HG02678 (cell line): Measurements from ENCODE around the gene NRXN3.

Experiments
- ATAC-seq: cut with Tn5 transposase; IDR thresholded peaks from one replicate; pipeline ENCODE4 v1.9.1; 2021; ENCODE audit warnings: mild to moderate bottlenecking, moderate library complexity; ENCODE audit not compliant: unreplicated experiment

The NRXN3 gene

DNA sequence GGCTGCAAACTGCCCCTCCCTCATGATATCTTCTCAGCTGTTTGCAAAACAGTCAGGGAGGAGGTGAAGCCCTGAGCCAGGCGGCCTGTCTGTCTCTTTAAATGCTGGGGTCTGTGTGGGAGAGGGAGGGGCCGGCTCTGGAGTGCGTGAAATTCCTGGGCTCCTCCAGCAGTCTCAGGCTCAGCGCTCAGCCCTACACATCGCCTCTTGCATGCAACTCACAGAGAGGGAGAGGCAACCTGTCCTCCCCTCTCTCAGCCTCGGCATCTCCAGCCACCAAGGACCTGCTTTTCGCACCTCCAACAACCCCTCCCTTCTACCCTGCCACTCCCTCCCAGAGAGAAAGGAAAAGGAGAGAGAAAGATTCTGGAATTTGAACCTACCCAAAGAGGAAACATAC is at the start of gene NRXN3:
TSS of gene NRXN3 (plus strand) at position 171 of the 400 bp plus-strand sequence. CDS start 72,721 bp downstream, outside the sequence.
- ATAC-seq = no peak

DNA sequence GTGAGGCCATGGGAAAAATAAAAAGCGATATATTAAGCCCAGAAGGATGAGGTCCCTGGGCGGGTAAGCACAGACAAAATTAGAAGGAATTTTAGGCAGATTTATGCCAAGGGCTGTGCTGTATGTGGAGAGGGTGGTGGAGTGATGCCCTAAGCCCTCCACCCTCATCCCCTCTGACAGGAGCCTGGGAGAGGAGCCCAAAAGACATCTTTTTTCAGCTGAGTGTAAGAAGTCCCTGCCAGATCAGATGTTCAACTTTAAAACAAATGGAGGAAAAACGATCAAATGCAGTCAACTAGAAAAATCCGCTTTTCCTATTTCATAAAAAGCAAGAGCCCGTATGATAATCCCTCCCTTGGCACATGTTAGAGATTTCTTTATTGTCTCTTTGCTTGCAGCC is 47.7 kb upstream of the NRXN3 start:
- ATAC-seq = no peak

DNA sequence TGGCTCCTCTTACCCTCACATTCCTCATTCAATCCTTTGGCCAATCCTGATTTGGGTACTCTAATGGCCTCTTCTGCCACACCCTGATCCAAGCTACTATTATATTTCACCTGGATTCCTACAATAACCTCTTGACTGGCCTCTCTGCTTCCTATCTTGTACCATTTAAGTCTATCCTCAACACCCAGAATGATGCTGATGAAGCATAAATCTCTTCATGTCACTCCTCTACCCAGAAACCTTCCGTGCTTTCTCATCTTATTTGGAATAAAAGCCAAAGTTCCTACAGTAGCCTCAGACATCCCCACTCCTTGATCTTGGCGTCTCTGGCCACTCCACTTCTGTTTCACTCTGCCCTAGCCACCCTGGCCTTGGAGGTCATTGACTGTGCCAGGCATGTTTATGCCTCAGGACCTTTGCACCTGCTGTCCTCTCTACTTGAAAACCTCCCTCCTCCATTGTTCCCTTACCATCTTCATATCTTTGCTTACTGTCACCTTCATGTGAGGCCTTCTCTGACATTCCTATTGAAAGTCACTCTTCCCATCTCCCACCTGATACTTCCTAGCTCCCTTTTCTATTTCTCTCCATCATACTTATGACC is 46.4 kb upstream of the NRXN3 start:
- no peak for ATAC-seq

DNA sequence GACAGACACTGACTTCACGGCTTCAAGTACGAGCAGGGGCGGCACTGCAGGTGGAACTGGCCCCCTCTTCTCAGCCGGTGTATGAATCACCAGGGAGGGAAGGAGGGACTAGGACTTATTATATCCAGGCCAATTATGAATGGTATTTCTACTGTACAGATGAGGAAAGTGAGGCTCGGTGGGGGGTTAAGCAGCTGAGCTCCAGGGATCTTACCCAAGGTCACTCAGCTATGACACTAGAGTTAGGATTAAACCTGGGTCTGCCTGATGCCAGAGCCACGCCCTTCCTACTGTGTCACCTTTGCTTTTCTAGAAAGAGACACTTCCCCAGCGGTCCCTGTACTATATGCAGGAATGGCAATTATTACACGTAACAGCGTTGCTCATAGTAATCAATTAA is 42.2 kb upstream of the NRXN3 start:
- no peak for ATAC-seq

DNA sequence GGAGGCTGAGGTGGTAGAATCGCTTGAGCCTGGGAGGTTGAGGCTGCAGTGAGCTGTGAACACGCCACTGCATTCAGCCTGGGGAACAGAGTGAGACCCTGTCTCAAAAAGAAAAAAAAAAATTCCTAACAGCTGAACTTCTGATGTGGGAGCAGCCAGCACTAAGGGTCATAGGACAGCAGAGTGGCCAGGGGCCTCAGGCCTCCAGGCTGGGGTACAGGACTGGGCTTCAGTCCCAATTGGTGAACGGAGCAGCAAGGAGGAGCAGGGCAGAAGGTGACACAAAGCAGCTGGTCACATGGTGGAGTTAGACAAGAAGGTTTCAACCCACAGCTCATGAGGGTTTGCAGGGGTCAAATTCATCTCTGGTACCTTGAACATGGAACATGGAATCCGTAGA is 40.8 kb upstream of the NRXN3 start:
- ATAC-seq = no peak

DNA sequence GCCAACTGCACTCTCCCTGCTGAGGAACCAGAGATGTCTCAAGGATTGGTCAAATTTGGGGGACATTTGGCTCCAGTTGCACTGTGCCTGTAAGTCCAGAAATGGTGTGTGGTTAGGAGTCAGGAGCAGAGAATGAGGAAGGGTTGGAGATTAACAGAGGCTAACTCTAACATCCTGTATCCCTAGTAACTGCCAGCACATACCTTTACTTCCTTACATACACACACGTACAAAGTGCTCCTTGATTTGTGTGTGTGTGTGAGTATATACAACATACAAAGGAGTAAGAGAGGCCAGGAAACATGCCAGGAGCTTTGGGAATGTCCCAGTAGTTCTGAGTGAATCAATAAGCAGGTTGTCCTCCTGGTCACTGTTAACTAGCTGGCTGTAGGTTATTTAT is 39.8 kb upstream of the NRXN3 start:
- ATAC-seq = no peak

DNA sequence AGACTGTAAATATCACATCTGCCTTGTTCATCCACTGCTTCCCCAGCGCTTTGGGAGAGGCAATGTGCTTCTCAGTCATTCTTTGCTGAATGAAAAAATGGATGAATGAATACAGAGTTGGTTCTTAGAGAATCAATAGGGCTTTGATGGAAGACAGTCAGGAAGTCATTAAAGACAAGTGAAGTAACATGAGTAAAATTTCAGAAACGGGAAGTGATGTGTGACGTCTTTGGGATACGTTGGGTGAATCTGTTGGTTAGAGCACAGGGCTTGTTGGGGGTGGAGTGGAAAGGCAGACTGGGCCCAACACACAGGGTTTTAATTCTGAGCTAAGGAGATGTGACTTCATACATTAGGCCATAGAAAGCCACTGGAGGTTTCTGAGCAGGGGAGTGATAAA is 39.0 kb upstream of the NRXN3 start:
- ATAC-seq = no peak

DNA sequence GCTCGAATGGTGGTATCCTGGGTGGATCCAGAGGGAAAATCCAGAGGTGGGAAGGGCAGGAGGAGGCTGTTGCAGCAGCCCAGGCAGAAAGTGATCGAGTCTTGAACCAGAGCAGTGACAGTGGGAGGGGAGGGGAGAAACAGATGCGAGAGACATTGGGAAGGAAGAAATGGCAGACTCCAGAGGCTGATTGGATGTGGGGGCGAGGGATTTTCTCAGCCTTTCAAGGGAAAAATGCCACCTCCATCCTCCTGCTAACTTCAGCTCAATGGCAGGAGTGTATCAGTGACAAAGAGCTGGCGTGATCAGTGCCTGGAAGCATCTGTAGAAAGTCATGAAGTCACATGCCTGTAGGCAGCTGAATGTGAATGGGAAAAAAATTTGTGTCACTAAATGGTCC is 38.6 kb upstream of the NRXN3 start:
- no peak for ATAC-seq

DNA sequence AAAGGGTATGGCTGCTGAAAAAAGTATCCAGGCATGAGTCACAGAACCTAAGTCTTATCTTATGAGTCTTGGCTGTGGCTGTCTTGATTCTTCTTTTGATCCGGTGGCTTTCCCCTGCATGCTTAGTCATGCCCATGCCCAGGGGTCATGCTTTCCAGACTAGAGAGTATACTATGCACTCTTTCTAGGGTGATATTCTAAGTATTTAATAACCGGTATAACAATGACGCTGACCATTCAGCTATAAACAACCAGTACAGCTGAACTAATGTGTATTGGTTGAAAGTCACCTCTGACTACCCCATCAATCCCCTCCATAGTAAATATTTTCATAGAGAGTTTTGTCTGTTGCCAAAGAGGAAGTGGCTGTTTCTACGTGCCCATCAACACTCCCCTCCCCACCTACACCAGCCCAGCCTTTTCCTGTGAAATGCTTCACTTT is 34.7 kb upstream of the NRXN3 start:
- ATAC-seq = no peak

DNA sequence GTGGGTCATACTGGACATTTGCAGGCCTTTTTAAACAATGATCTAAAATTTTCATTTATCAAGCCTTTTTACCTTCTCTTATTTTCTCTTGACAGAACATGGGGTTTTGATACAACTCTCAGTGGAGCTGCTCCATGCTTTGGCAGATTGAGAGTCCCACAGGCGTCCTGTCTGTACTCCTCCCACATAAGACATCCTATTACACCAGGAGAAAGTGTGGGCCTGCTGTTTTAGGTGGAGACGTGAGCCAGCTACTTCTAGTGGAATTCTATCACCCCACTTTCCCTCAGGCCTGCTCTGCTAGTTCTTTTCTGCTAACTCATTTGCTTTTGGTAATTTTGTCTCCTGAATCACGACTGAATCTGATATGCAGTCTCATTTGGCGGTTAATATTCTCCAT is 33.5 kb upstream of the NRXN3 start:
- ATAC-seq = no peak

DNA sequence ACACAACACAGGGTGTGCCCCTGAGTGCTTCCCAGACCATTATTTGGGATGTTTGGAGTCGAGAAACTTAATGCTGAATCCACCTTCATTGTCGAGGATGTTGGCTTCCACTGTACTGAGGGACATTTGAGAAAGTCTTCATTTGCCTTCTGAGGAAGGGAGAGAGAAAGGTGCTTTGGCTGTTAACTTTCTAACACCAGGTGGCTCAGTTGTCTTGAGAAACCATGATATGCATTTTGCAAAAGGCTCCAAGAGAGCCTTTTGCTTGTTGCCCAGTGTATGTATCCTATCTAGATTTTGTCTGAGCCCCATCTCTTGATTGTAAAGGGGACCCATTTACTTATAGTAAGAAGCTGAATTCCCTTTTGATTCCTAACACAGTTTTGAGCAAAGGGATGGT is 28.6 kb upstream of the NRXN3 start:
- ATAC-seq = no peak

DNA sequence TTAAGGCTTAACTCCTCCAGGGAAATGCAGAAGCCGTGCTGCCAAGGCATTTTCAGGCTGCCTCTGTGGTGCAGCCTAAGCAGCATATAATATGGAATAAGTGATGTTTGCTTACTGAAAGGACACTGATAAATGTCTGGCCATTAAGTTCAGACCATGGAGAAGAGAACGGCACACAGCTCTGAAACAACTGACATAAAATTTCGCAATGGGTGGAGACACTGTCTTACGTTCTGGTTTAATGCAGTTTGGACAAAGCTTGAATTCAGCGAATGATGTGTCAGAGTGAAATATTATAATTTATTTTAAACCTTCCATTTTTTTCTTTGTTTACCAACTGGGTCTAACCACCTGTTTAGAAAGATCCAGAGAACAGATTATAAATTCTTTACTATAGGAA is 27.2 kb upstream of the NRXN3 start:
- ATAC-seq = no peak

DNA sequence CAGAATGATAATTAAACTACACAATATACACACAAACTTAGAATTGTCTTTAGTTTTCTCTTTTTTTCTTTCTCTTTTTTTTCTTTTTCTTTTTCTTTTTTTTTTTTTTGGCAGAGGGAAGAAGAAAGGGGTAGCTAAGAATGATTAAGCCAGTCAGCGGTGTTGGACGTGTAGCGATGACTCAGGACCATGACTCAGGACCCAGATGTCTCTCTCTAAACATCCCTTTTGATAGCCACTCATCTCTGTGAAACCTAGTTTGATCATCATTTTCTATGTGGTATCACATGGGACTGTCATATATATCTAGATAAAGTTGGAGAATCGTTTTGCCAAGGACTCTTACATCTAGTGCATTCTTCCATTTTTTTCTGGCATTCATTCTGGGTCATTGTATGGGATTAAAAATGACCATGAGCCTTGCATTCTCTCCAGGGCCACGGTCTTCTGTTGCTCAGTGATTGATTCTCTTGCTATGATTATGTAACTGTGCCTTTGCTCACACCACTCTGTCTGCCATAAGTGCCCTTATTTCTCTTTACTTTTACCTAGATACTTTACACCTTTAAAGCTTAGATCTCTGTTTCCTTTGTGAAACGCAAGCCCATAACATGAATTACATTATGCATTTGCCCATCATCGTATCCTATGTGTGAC is 26.6 kb upstream of the NRXN3 start:
- ATAC-seq = no peak

DNA sequence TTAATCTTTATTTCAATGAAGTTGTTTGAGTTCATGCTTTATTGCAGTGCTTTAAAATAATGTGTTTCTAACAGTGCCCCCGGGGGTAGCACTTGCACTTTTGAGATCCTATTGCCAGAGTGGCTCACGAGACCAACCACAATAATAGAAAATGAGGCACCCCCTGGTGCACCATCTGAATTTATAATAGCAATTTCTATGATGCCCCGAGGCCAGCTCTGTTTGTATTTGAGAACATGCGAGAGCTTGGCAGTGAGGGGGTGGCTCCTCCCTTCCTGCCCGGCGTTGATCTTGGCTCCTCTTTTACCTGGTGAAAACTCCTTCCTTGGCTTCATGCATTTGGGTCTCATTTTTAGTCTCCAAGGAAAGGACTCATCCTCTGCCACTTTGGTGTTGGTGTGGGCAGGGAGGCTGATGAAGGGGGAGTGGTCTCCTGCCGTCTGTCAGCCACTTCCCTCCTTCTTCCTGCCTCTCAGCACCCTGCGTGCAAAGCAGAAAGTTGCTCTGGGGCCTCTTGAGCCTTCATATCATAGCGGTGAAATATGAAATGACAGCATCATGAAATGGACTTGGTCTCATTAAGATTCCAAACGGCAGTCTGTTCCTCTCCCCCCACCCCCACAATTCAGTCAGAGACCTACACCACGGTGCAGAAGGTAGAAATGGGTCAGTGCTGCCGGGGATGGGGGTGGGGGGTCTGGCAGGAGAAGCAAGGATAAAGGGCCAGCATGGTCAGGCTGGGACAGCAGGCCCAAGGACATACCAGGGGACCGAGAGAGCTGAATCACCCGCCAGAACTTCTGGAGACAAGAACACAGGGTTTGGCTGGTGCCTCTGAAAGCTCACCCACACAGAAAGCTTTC is 17.7 kb upstream of the NRXN3 start:
- ATAC-seq = no peak

DNA sequence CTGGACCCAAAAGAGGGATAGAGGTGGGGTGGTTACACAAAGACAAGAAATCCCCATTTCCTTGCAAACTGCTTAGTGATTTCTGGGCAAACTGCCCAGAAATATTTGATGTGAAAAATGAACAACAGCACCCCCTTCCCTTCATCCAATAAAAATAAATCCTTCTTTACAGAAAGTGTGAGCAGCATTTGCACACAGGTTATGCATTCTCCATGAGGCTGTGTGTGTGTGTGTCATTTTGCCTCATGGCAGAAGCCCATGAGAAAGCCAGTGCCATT is 17.2 kb upstream of the NRXN3 start:
- no peak for ATAC-seq

DNA sequence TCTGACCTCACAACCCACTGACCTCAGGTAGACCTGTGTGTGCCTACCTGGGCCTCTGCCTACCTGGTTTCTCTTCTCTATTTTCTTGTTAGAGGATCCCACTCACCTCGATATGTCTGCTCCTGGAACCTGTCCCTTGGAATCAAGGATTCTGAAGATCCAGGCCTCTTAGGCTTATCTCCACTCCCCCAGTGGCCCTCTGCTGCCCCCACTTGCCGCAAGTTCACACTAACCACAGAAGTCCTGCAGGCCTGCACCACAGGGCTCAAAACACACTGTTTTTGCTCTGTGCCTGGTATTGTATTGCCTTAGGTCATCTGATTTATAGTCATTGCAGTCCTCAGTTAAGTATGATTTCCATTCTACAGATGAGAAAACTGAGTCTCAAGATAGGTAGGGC is 15.3 kb upstream of the NRXN3 start:
- ATAC-seq = no peak

DNA sequence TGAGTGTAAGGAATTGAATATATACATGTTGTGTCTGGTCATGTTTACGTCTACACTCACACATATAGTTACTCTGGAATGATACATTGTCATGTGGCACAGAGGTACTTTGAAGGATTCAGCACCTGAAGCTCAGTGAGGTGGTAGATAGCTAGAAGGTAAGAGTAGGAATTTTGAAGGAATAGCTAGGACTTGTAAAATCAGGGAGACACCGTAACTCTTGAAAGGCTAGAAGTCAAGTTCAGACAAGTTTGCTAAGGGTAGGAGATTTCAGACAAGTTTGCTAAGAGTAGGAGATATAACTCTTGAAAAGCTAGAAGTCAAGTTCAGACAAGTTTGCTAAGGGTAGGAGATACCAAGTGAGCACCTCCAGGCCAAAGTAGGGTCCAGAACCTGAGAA is 14.0 kb upstream of the NRXN3 start:
- no peak for ATAC-seq

DNA sequence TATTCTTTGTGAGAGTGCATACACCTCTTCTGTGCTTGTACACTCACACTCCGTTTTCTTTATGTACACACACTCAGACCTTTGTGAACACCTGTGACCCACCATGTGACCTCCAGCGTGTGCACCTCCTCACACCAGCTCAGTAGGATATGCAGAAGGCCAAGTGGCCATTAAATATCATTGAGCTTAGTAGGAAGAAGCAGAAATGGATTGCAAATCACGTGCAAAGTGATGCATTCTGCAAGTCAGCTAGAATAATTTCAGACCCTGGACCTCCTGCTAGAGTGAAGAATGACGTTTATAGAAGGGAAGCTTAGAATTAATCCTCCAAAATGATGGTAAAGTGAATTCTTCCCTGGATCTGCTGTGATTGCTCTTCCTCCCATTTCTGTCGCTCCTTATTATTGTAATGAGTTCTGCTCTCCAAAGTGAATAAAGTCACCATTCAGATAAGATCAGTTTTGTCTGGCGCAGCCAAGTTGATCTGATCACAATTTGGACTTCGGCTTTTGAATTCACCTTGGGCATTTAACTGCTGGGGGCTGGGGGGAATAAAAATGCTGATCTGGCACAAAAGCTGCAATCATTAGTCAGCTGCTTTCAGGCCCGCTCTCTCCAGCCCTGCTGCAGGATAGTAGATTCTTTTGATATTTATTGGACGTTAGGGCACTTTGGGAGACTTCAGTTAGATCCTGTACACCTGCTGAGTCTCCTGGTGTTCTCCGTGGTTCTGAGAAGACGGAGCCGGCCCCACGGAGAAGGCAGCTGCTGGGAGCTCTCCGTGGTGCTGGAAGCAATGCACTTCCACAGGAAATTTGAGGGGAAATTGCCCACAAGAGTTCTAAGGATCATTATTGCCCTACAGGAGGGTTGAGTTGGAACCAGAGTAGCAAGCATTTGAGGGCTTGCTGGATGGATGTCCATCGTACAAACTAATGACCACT is 12.4 kb upstream of the NRXN3 start:
- ATAC-seq = no peak

DNA sequence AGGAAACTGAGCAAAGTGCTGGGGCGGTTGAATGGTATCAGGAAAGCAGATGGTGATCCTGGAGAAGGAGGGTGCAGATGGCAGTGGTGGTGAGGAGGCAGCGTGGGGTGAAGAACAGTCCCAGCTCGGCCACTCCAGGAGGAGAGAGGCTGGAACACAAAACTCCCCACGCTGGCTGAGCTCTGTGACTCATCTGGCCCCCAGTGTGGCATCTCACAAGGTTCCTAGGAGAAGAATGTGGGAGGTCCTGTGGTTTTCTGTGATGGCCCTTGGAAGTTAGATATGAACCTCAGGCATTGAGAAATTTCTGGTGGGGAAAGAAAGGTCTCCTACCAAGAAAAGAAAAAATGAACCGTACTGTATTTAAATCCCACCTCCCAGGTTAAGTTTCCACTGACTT is 8.0 kb upstream of the NRXN3 start:
- no peak for ATAC-seq

DNA sequence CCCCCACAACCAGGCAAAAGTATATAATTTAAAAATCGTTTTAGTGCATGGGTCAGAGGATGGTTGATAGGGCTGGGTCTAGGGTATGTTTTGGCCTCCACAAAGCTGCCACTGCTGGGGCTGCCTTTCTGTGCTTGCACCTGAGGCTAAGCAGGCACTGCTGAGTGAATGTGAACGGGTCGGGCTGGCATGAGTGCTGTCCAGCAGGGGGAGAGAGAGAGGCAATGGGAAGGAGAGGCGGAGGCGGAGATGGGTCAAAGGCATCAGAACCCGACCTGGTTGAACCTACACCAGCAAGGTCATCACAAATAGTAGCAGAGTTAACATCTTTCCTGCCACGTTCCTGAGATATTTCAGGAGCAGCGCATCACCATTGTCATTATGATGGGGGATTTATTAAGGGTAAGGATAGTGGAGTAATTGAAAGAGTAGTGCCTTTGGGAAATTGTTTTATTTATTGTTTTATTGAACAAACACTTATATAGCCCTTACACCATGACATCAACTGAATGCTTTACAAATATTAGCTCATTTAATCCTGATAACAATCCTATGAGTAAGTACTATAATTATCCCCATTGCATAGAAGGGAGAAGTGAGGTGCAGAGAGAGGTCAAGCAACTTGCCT is 5.8 kb upstream of the NRXN3 start:
- no peak for ATAC-seq

DNA sequence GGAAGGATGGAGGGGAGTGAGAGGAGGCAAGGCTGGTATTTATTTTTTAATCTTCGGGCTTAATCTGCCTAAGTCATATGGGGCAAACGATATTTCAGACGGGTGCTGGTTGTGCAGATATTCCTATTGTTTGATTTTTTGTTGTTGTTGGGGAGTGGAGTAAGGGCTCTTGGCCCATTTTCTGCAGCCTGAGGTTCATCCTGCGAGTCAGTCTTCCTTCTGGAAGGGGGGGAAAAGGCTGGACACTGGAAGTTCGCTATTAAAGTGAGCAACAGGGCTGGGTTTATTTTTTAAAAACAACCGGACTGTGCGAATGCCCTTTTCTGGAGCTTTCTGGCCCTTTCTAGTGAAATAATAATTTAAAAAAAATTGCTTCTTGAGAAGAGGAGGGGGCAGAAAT is 2.3 kb downstream of the NRXN3 start:
- ATAC-seq = no peak
